Ovary (tissue), 9 donors: ENCODE results near the gene RTCA. TPM values are rescaled to one million over a fixed set of nuclear protein-coding genes. Genes with fewer than 3 reads are reported as not detected.

Experiments used
- DNase-seq, 5 donors: peaks; one replicate each; pipeline ENCODE4 v3.0.0-alpha.2; 2019 to 2020
- H3K27ac ChIP-seq, 2 donors: fragments of 200-600 bp; one replicate each; pipeline versions ENCODE4 v1.5.1 to v1.8.0; 2019 to 2022
- H3K27me3 ChIP-seq: fragments of 200-600 bp; one replicate; pipeline ENCODE4 v1.8.0; 2022
- H3K36me3 ChIP-seq: fragments of 200-600 bp; sonication (generic); one replicate; pipeline ENCODE4 v1.5.1; 2019
- H3K4me1 ChIP-seq: one replicate; pipeline ENCODE4 v1.8.1; 2013; ENCODE audit warnings: mild to moderate bottlenecking, moderate library complexity; ENCODE audit not compliant: insufficient read depth
- H3K4me3 ChIP-seq: fragments of 200-600 bp; sonication (generic); one replicate; pipeline ENCODE4 v1.5.1; 2017
- H3K9me3 ChIP-seq, 2 donors: fragments of 200-600 bp in 1 of 2; sonication (generic) in 1 of 2; one replicate each; pipeline versions ENCODE4 v1.5.1 to v1.8.1; 2013 to 2019; ENCODE audit warnings: mild to moderate bottlenecking in 1 of 2, moderate library complexity in 1 of 2
- CTCF ChIP-seq, 3 donors: fragments of 450-650 bp in 2 of 3; fragments of 200-600 bp in 1 of 3; IDR thresholded peaks; one replicate each; pipeline versions ENCODE4 v1.5.1 to v1.8.0; 2016 to 2022; ENCODE audit warnings: antibody characterized with exemption in 3 of 3, mild to moderate bottlenecking in 1 of 3
- EP300 ChIP-seq: sonication (generic); formaldehyde crosslinking; IDR thresholded peaks from one replicate; pipeline ENCODE4 v1.6.1; 2017; ENCODE audit warnings: antibody characterized with exemption
- POLR2A ChIP-seq: fragments of 450-650 bp; IDR thresholded peaks from one replicate; pipeline ENCODE4 v1.6.1; 2017; ENCODE audit warnings: antibody characterized with exemption, mild to moderate bottlenecking, moderate library complexity
- WGBS, 3 donors: extraction: QIAGEN DNeasy Blood & Tissue Kit in 1 of 3; methylation state at CpG; one replicate each; pipeline versions ENCODE4 v1.1.5 to v1.1.7; 2013 to 2017; 5-methylcytosine and 5-hydroxymethylcytosine counted together
- intact Hi-C, 4 donors: fragments of 100-400 bp; cut with DNase I; formaldehyde crosslinking; loops; one replicate each; pipeline versions ENCODE4 v1.11.0 to v1.15.1; 2022 to 2023
- polyA plus RNA-seq, 2 donors: library from polyadenylated mRNA; stranded (reverse); fragments of 200-250 nt in 1 of 2; fragments of 350-450 nt in 1 of 2; fragmentation: Illumina TruSeq in 1 of 2; extraction: RNeasy Lipid Tissue Mini Kit (QIAGEN cat#74804) in 1 of 2; gene quantifications; one replicate each; pipeline ENCODE4 v1.2.3, GENCODE V29; 2013 to 2014
- total RNA-seq, 7 donors: library from RNA; depleted of rRNA in 2 of 7; stranded (reverse); fragments of >200 nt in 2 of 7; fragmentation: NEBNext Ultra II Directional in 3 of 7; extraction: Animal tissue kit (Norgen Biotek cat#: 25700) in 3 of 7; gene quantifications; one replicate each; pipeline versions ENCODE4 v1.1.0 to v1.2.4, GENCODE V29; 2016 to 2023
- donor health status: DM: no; HTN: no; CAD: no; lungs with moderate emphysema.
- donor health status: DM: no; HTN: no; CAD: no.
- donor health status: Bipolar disorder and iron deficiency.
- donor health status: DM: yes; HTN: yes; CAD: no.
- donor health status: DM: no; HTN: no; CAD: no.
- donor health status: DM: yes; HTN: yes; CAD: no.

Gene RTCA
- total and polyA plus RNA-seq, 9 donors = 12.9 to 23.6 (median 14.7) TPM

- no peaks in the 10 kb centered on the region for H3K4me1 ChIP-seq
- H3K4me3 ChIP-seq = no peak overlapping the region
- no peak for DNase-seq
- H3K9me3 ChIP-seq = no peaks in the 10 kb centered on the region
- H3K36me3 ChIP-seq = no peaks in the 10 kb centered on the region
- TF ChIP-seq CTCF (IDR thresholded peaks at IDR 0.05) (no peak), POLR2A (no peak), EP300 (no peak)
- no peaks in the 10 kb centered on the region for H3K27me3 ChIP-seq
- H3K27ac ChIP-seq = no peak overlapping the region
- WGBS, 3 donors = 67 to 81% (median 80%) methylated on average over 4 of the region's 4 CpGs
- intact Hi-C loops = no loop called here
These were observed 32.5 kb downstream of the RTCA start for GRCh38 chr1:100298512-100298911.

DNA sequence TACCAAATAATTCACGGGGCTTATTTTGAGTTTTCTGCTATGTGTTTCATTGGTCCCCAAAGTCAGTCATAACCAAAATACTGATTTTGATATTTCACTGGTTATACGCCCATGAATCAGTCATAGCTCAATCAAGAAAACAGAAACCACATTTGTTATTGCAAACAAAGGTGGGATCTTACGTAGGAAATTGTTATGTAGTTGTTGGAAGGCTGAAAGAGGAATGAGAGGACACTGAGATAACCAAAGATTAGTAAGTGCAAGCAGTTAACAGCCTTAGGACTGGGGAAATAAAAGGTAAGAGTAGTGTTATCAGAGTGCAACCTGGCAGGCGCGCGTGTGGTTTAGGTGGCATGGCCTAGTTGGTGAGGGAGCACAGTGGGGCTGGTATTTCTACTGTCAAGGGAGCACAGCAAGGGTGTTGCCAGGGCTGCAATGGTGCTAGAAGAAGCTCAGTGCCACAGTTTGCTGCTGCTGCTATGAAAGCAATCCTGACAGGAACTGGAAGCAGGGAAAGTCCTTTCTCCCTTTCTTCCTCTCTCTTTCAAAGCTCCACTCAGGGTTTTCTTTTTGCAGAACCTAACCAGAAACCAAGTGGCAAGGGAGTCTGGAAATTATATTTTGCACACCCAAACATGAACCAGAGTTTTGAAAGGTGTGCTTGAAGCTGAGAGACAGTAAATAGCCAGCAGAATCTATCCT lies 33.7 kb downstream of the RTCA start:
- H3K4me3 ChIP-seq = no peak overlapping the region
- H3K9me3 ChIP-seq = no peaks in the 10 kb centered on the region
- no peaks in the 10 kb centered on the region for H3K36me3 ChIP-seq
- H3K27me3 ChIP-seq = no peaks in the 10 kb centered on the region
- DNase-seq = no peak
- no peak for TF ChIP-seq POLR2A
- TF ChIP-seq EP300 = no peak
- no peak for TF ChIP-seq CTCF (IDR thresholded peaks at IDR 0.05)
- H3K27ac ChIP-seq = no peak overlapping the region
- 59 to 82% (median 72%) methylated on average over 6 of the region's 6 CpGs for WGBS, 3 donors
- no peaks in the 10 kb centered on the region for H3K4me1 ChIP-seq
- intact Hi-C loops = no loop called here

GRCh38 chr1:100300691-100301090 lies 34.7 kb downstream of the RTCA start:
- no peak overlapping the region for H3K4me3 ChIP-seq
- H3K27ac ChIP-seq = no peak overlapping the region
- no peaks in the 10 kb centered on the region for H3K36me3 ChIP-seq
- no peaks in the 10 kb centered on the region for H3K4me1 ChIP-seq
- no peaks in the 10 kb centered on the region for H3K27me3 ChIP-seq
- DNase-seq = no peak
- WGBS, 3 donors = 90 to 94% (median 91%) methylated on average over 5 of the region's 5 CpGs
- intact Hi-C loops = no loop called here
- TF ChIP-seq POLR2A (no peak), CTCF (IDR thresholded peaks at IDR 0.05) (no peak), EP300 (no peak)
- H3K9me3 ChIP-seq = no peaks in the 10 kb centered on the region

DNA sequence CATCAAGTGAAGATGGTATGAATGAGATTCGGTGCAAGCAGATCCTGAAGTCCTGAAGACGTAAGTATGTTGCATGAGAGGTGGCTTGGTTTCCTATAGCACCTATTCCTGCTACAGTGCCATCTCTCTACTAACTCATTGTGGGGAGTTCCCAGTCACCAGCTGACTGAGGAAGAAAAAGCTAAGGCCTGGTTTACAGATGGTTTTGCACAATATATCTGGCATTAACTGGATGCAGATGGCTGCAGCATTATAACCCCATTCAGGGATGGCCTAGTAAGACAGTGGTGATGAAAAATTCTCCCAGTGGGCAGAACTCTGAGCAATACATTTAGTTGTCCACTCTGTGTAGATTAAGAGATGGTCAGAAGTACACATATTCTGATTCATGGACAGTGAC lies 36.7 kb downstream of the RTCA start:
- Histone ChIP-seq H3K4me1 (no peaks in the 10 kb centered on the region), H3K27me3 (no peaks in the 10 kb centered on the region), H3K4me3 (no peak overlapping the region), H3K36me3 (no peaks in the 10 kb centered on the region), H3K9me3 (no peaks in the 10 kb centered on the region), H3K27ac (no peak overlapping the region)
- TF ChIP-seq CTCF (IDR thresholded peaks at IDR 0.05) (no peak), POLR2A (no peak), EP300 (no peak)
- WGBS, 3 donors = 95 to 98% (median 97%) methylated on average over 2 of the region's 2 CpGs
- intact Hi-C loops = no loop called here
- no peak for DNase-seq
